ENCODE measurements around the gene RTTN.

- TF ChIP-seq CTCF (IDR thresholded peaks at IDR 0.05) = no peak
- no peak for TF ChIP-seq POLR2A (IDR thresholded peaks at IDR 0.05)
Measured at GRCh38 chr18:70069965-70070364, 135.5 kb downstream of the RTTN start.
